Spinal cord (tissue), 10 donors: ENCODE data around the gene MUC5B. TPM values are rescaled to one million over a fixed set of nuclear protein-coding genes. Genes with fewer than 3 reads are reported as not detected.
"Not testable (repeated sequence)": the region's sequence is repeated elsewhere in the genome, so short reads cannot be mapped to it uniquely, and the experiment has no call there.

Experiments
- DNase-seq, 6 donors: peaks; one replicate each; pipeline versions ENCODE4 v3.0.0 to v3.0.0-alpha.2; 2013 to 2015; ENCODE audit warnings: low spot score in 6 of 6, low read depth in 4 of 6
- H3K27ac ChIP-seq: one replicate; pipeline ENCODE4 v1.5.1; 2013; ENCODE audit warnings: low read depth, low read length, control low read depth
- H3K27me3 ChIP-seq: one replicate; pipeline ENCODE4 v1.6.1; 2013; ENCODE audit warnings: low read length; ENCODE audit not compliant: control insufficient read depth, insufficient read depth
- H3K36me3 ChIP-seq: one replicate; pipeline ENCODE4 v1.6.1; 2013; ENCODE audit warnings: low read length; ENCODE audit not compliant: control insufficient read depth, insufficient read depth
- H3K4me1 ChIP-seq: one replicate; pipeline ENCODE4 v1.6.1; 2013; ENCODE audit warnings: low read length; ENCODE audit not compliant: control insufficient read depth, insufficient read depth
- H3K4me3 ChIP-seq: one replicate; pipeline ENCODE4 v1.5.1; 2013; ENCODE audit warnings: low read depth, low read length, control low read depth
- H3K9me3 ChIP-seq: one replicate; pipeline ENCODE4 v1.6.1; 2013; ENCODE audit warnings: low read length; ENCODE audit not compliant: control insufficient read depth, insufficient read depth
- WGBS: methylation state at CpG from one replicate; pipeline ENCODE4 v1.1.5; 2013; ENCODE audit warnings: missing lambda C conversion rate; ENCODE audit not compliant: insufficient coverage; 5-methylcytosine and 5-hydroxymethylcytosine counted together
- polyA plus RNA-seq, 2 donors: library from polyadenylated mRNA; unstranded; fragments of 120-200 nt; gene quantifications; one replicate each; pipeline ENCODE4 v1.2.1, GENCODE V29; 2013; ENCODE audit not compliant: insufficient read length in 2 of 2
- total RNA-seq, 2 donors: library from RNA; depleted of rRNA in 1 of 2; stranded (reverse); fragments of 120-200 nt in 1 of 2; fragments of >200 nt in 1 of 2; gene quantifications; one replicate each; pipeline versions ENCODE4 v1.2.3 to v1.2.4, GENCODE V29; 2013 to 2014
- donor health status: healthy.

Gene MUC5B
- total and polyA plus RNA-seq, 4 donors = 0.17 to 0.44 (median 0.21) TPM; not detected in 1

- 90% methylated on average over 15 of the region's 17 CpGs for WGBS
- H3K4me1 ChIP-seq = no peaks in the 10 kb centered on the region
- DNase-seq = no peak
- H3K36me3 ChIP-seq = no peaks in the 10 kb centered on the region
- H3K27me3 ChIP-seq = peaks cover 2% of the 10 kb centered on the region
- peaks cover 5% of the 10 kb centered on the region for H3K9me3 ChIP-seq
- no peak overlapping the region for H3K4me3 ChIP-seq
- H3K27ac ChIP-seq = no peak overlapping the region
These were observed 13.4 kb upstream of the MUC5B start for GRCh38 chr11:1209371-1210057.

DNA sequence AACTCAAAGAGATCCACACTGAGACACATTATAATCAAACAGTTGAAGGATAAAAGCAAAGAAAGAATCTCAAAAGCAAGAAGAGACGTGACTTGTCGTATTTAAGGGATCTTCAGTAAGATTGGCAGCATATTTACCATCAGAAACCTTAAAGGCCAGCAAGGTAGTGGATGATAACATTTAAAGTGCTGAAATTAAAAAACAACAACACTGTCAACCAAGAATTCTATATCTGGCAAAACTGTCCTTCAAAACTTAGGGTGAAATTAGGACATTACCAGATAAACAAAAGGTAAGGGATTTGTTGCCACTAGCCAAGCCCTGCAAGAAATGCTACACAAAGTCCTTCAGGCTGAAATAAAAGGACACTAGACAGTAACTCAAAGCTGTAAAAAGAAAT lies 11.0 kb upstream of the MUC5B start:
- no peak overlapping the region for H3K4me3 ChIP-seq
- no peaks in the 10 kb centered on the region for H3K36me3 ChIP-seq
- DNase-seq = no peak
- no peaks in the 10 kb centered on the region for H3K4me1 ChIP-seq
- H3K9me3 ChIP-seq = peaks cover 5% of the 10 kb centered on the region
- WGBS = no CpG with 5 or more reads among the region's 2 CpGs
- H3K27me3 ChIP-seq = peaks cover 2% of the 10 kb centered on the region
- no peak overlapping the region for H3K27ac ChIP-seq

GRCh38 chr11:1215826-1216225 lies 7.0 kb upstream of the MUC5B start:
- H3K4me3 ChIP-seq, H3K27me3 ChIP-seq, H3K27ac ChIP-seq, H3K9me3 ChIP-seq, H3K36me3 ChIP-seq, H3K4me1 ChIP-seq, DNase-seq: not testable (repeated sequence)
- WGBS = 87% methylated on average over 5 of the region's 8 CpGs

- 92% methylated on average over 15 of the region's 17 CpGs for WGBS
- peaks cover 1% of the 10 kb centered on the region for H3K9me3 ChIP-seq
- no peak overlapping the region for H3K27ac ChIP-seq
- H3K4me1 ChIP-seq = no peaks in the 10 kb centered on the region
- no peak overlapping the region for H3K4me3 ChIP-seq
- DNase-seq = no peak
- H3K36me3 ChIP-seq = no peaks in the 10 kb centered on the region
- H3K27me3 ChIP-seq = no peaks in the 10 kb centered on the region
These were observed 5.7 kb upstream of the MUC5B start for GRCh38 chr11:1217151-1217550.

- no peaks in the 10 kb centered on the region for H3K4me1 ChIP-seq
- H3K9me3 ChIP-seq = no peaks in the 10 kb centered on the region
- H3K27me3 ChIP-seq = no peaks in the 10 kb centered on the region
- no peaks in the 10 kb centered on the region for H3K36me3 ChIP-seq
- H3K4me3 ChIP-seq = no peak overlapping the region
- DNase-seq = no peak
- no peak overlapping the region for H3K27ac ChIP-seq
- WGBS = 77% methylated on average over 12 of the region's 15 CpGs
These were observed 4.5 kb upstream of the MUC5B start for GRCh38 chr11:1218256-1218787.

DNA sequence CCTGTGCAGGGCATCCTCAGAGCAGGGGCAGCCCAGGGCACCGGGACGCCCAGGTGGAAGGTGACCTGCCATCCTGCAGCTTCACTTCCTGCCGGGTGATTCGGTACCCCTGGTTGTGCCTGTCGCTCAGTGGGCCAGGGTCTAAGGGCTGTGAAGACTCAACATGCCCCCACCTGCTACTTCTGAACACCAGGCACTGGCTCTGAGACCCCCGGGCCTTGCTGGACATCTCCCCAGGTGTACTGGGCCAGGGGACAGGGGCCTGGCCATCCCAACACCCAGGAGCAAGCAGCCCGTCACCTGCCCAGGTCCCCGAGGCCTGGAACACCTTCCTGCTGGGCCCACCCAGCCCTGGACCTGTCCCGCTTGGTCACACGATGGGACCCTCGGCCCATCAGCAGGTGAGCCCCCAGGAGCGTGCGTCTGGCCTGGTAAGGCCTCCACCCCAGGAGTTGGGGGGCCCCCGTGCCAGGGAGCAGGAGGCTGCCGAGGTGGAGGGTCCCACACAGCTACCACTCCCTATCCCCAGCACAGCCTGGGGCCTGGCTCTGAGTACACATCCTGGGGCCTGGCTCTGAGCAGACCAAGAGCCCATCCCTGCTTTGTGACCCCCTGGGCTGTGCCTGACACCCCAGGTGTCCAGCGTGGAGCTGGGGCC lies 3.9 kb upstream of the MUC5B start:
- WGBS = 94% methylated on average over 16 of the region's 16 CpGs
- no peaks in the 10 kb centered on the region for H3K36me3 ChIP-seq
- no peaks in the 10 kb centered on the region for H3K9me3 ChIP-seq
- no peak for DNase-seq
- no peak overlapping the region for H3K27ac ChIP-seq
- H3K27me3 ChIP-seq = no peaks in the 10 kb centered on the region
- H3K4me1 ChIP-seq = peaks cover 2% of the 10 kb centered on the region
- no peak overlapping the region for H3K4me3 ChIP-seq

GRCh38 chr11:1219446-1219833 lies 3.4 kb upstream of the MUC5B start:
- no peak for DNase-seq
- peaks cover 5% of the 10 kb centered on the region for H3K4me1 ChIP-seq
- no peaks in the 10 kb centered on the region for H3K9me3 ChIP-seq
- H3K36me3 ChIP-seq = no peaks in the 10 kb centered on the region
- H3K27ac ChIP-seq = no peak overlapping the region
- H3K27me3 ChIP-seq = no peaks in the 10 kb centered on the region
- no peak overlapping the region for H3K4me3 ChIP-seq
- 66% methylated on average over 10 of the region's 10 CpGs for WGBS

- Histone ChIP-seq H3K36me3 (no peaks in the 10 kb centered on the region), H3K27me3 (no peaks in the 10 kb centered on the region), H3K4me1 (peaks cover 11% of the 10 kb centered on the region), H3K9me3 (no peaks in the 10 kb centered on the region), H3K27ac (no peak overlapping the region), H3K4me3 (no peak overlapping the region)
- no peak for DNase-seq
- 73% methylated on average over 42 of the region's 48 CpGs for WGBS
These were observed 2.7 kb upstream of the MUC5B start for GRCh38 chr11:1219834-1220815.

DNA sequence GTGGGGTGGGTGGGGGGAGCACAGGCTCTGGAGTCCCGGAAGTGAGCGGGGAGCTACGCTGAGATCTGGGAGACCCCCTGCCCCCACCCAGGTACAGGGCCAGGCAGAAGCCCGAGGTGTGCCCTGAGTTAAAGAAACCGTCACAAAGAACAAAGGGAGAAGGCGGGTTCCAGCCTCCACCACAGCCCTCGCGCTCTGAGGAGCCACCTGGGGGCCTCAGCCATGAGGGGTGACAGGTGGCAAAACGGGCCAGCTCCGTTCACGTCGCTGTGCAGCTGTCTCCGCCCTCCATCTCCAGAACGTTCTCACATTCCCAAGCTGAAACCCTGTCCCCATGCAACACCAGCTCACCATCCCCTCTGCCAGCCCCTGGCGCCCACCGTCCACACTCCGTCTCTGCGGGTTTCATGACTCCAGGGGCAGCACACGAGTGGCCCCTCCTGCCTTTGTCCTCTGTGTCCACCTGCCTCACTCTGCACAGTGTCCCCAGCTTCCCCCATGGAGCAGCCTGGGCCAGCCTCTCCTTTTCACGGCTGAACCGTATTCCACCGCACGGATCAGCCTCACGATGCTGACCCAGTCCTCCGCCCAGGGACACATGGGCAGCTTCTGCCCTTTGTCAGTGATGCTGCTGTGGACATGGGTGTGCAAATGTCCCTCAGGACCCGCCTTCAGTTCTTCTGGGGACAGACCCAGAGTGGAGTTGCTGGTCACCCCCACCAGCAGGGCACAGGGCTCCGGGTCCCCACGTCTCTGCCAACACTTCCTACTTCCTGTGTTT lies 1.7 kb upstream of the MUC5B start:
- H3K9me3 ChIP-seq = no peaks in the 10 kb centered on the region
- 68% methylated on average over 28 of the region's 28 CpGs for WGBS
- DNase-seq = no peak
- no peak overlapping the region for H3K4me3 ChIP-seq
- H3K4me1 ChIP-seq = peaks cover 16% of the 10 kb centered on the region
- H3K27ac ChIP-seq = no peak overlapping the region
- H3K36me3 ChIP-seq = no peaks in the 10 kb centered on the region
- H3K27me3 ChIP-seq = no peaks in the 10 kb centered on the region
